Stimulated activated CD4-positive, alpha-beta T cell treated with anti-CD3 and anti-CD28 coated beads, Interleukin-2, amount 100 ng/mL, for 4 hours (primary cell): ENCODE measurements around the gene MTHFD1L.
"Not testable (repeated sequence)": the region's sequence is repeated elsewhere in the genome, so short reads cannot be mapped to it uniquely, and the experiment has no call there.

Experiments used
- DNase-seq: peaks from one replicate; pipeline ENCODE4 v3.0.0-alpha.2; 2020; ENCODE audit warnings: low read depth

Gene MTHFD1L

DNA sequence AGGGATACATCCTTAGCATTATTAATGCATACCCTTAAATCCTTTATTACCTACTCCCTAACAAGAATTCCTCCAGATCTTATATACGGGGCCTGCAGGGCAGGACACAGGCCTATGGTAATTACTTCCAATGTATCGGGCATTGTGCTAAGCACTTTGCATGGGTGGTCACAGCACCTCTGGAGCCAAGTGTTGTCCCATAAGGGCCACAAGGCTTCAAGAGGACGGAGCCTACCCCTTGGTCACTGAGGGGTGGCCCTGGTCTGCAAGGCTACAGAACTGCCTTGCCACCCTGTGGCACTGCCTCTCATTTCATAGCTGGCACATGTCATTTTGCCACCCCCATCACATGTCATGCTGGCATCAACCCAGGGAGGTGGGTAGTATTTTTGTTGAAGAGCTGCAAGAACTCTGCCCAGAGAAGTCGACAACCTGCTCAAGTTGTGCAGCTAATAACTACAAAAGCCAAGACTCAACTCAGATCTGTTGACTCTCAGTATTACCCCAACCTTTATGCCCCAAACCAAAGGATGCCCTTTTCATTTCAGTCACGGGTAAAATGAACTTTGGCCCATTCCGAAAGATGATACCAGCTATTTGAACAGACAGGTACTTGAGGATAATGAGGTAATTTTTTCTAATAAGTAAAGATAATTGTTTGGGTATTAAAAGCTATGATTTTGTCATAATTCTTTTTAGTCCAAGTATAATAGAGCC, 230.2 kb downstream of the MTHFD1L start:
- DNase-seq: no peak

DNA sequence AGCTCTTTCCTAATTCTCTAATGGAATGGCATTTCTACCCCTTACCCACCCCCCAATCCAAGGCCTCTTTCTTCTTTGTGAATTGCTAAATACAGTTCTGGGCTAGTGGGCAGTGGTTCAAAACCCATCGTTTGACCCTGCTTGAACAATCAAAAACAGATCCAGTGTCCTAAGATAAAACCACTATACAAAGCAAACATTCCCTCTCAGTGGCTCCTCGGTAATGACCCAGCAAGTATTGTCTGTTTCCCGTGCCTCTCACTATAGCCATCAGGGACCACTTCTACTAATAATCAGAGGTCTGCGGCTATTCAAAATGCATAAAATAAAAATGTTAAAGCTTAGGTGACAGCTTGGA, 230.7 kb downstream of the MTHFD1L start:
- no peak for DNase-seq

DNA sequence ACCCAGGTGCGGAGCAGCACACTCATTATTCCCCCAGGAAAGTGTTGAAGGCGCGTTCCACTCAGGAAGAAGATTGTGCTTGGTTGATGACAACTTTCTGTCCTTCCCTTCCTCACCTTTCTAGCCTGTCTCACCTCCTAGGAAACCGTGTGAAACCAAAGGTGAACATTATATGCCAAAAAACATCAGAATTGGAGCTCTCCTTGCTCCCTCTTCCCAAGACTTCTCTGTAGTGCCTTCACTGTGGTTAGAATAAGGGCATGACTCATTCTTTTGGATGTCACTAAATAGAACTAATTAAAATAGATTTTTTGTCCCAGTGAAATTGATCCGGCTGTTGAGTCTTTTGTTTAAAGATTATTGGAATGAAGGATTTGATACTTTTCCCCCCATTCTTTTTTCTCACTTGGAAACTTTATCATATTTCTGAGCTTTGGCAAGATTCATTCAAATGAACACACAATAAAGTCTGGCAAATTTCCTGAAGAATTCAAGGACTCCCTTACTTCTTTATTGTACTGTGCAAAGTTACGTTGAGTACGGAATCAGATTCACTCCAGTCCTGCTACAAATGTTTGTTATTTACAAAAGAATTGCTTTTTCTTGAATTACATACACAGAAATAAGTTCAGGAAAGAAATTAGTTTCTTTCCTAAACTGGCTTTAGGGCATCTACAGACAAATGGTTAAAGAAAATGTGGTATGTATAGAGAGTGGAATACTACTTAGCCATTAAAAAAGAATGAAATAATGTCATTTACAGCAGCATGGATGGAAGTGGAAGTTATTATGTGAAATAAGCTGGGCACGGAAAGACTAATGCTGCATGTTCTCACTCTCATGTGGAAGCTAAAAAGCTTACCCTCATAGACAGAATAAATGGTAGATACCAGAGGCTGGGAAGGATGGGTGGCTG, 231.4 kb downstream of the MTHFD1L start:
- no peak for DNase-seq

DNA sequence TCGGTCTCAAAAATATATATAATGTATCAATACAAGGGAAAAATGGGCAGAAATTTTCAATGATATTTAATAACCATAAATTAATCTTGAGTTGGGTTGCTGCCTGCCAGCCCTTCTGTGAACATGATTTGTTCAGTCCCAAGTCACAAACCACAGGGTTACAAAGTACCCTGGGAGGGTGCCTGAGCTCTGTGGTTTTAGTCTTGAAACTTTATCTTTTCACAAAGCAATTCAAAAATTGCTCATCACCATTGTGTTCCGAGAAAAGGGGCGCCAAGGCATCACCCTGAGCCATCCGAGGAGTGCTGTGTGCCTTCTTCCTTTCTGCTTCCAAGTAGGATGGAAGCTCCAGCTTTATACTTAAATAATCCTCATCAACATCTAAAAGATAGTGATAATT, 232.7 kb downstream of the MTHFD1L start:
- DNase-seq: no peak

DNA sequence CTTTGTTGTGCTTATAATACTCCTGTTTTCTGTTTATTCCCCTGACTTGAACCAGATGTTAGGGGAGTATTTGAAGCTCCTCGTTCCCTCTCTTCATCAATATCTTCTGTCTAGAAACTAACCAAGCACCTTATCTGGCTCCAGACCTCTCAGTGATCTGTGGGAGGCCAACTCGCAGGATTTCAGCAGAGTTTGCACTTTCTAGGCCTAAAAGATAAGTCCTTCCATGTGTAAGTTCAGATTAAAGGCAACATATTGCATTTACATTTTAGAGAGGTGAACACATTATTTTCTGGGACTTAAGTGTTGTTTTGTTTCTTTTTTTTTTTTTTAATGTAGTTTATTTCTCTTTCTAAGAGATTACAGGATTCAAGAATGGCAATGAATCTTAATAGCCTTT, 234.8 kb downstream of the MTHFD1L start:
- DNase-seq: no peak

DNA sequence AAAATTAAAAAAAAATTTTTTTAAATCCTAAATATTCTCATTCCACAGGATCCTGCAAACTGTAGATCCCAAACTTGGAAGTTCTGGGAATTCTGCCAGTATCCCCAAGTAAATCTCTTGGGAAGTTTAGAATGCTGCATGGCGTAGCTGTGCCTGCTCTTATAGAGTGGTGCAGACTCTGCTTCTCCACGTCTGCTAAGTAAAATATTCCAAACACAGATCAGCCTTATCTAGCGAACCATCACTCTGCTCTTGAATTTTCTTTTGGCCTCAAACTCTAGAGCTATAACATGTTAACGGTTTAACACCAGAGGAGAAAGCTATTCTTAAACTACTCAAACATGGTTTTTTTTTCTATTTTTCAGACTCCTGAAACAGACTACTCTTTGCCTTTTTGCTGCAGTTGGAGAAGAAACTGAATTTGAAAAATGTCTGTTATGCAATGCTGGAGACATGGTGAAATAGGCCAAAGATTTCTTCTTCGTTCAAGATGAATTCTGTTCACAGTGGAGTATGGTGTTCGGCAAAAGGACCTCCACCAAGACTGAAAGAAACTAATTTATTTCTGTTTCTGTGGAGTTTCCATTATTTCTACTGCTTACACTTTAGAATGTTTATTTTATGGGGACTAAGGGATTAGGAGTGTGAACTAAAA, 235.8 kb downstream of the MTHFD1L start:
- DNase-seq: no peak

DNA sequence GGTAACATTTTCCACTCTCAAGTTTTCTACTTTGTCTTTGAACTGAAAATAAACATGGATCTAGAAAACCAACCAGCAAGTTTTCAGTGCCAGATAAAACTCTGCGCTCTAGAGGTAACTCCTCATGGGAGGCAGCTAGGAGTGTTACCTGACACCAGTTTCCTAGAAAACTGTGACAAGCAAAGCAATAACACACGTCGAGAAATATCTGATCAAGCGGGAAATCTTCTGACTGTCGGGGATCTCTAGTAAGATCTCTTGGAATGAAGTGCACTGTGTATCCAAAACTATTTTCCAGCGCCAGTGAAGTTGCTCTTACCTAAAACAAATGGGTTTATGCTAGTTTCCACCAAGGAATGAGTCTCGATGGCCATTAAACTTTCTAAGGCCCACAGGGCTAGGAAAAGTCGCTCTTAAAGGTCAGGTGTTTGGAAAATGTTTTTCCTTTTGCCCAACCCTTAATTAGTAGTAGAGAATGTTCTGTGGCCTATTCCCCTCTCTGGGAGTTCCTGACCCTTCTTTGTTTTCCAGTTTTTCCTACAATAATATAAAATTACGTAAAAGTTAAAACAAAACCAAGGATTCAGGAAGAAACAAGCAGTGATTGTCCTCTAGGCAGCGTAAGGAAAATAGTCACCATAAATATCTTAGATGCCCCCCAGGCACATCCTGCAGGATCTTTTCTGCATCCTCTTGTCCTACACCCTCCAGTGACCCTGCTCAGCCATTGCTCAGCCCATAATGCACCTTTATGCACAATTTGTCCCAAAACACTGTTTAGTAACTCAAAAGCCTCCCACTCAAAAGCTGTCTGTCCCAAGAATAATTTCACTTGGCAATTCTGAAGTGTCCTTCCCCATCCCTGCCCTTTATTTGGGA, 236.6 kb downstream of the MTHFD1L start:
- no peak for DNase-seq

DNA sequence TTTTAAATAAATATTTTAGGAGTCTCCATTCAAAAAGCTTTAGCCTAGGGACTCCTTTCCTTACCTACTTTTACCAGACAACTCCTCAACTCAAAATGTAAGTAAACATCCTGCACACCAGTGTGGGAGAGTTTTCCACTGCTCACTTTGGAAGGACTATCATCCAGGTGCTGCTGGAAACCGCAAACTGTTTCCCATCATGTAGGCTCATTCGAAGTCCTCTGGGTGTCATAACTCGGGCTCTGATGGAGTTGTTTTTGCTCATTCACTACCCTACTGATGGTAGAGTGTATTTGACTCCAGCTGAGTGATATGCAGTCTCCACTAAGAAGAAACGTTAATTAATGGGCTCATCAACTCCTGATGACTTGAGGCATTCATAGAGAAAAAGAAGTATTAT, 237.8 kb downstream of the MTHFD1L start:
- no peak for DNase-seq

DNA sequence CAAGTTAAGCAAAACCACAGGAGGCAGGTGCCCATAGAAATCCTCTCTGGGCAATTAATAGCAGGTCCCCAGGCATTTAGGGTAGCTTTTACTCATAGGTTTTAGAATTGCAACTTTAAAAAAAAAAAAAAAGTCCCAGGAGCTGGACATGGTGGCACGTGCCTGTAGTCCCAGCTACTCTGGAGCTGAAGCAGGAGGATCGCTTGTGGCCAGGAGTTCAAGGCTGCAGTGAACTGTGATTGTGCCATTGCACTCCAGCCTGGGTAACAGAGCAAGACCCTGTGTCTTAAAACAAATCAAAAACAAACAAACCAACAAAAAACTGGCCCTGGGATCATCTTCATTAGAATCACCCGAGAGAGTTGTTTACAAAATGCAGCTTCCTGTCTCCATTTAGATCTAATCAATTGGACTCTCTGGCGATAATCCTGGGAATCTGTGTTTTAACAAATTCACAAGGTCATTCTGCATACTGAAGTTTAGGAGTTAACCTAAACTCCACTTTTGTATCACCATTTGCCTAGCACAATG, 242.5 kb downstream of the MTHFD1L start:
- DNase-seq: no peak

DNA sequence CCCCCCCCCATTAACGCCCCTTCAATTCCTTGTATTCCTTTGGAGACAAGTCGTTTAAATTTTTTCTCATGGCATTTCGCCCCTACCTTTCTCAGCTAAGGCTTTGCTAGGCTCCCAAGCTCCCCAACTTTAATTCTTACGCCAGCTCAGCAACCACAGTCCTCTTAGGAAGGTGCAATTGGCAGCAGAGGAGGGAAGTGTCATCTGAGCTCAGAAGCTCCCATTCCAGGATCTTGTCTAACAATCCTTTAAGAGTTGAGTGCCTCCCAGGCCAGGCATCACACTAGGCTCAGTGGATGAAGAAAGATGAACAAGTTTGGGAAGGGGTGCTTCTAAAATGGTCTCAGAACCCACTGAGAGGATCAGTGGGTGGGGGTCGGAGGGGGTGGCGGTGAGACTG, 243.0 kb downstream of the MTHFD1L start:
- DNase-seq: no peak

DNA sequence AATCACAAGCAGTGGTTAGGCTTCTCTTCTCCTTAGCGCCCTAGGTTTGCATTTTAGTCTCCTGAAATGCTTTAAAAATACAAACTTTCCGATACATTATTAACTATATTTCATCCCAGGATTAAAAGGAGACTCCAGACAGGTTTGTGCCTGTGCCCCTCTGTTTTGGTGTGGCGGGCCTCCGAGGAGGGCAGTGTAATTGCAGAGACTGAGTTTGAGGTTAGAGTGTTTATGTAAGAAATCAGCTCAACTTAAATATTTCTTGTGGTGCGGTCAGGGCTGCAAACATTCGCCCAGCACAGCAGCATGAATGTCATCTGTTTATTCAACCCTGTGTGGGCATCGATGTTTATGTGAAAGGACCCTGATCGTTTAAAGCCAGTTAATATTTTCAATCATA, 243.9 kb downstream of the MTHFD1L start:
- DNase-seq: no peak

DNA sequence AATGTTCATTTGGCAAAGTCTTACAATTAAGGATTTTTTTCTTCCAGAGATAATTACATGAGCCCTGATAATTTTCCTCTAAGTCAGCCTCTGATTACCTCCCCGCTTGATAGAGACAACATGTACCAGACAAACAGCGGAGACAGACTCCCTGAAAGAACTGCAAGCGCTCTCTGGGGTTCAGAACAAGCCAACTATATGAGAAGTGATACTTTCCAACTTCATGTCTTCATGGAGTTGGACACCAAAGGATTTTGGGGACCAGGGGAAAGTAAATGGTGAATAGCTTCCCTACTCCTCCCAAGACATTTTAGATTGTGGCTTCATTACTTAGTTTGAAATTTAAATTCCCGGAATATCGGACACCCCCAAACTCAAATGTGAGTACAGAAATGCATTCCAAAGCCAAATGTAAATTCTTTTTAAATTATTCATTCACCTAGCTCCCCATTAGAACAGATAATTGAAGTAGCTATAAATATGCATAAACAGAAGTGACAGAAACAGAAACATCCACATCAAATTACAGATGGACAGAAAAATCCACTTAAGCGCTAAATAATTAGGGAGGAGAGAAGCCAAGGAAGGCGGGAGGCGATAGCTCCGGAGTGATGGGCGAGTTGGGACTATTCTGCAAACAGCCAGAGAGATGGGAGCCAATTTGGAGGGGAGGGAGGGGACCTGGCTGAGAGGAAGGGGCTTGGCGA, 244.5 kb downstream of the MTHFD1L start:
- no peak for DNase-seq

DNA sequence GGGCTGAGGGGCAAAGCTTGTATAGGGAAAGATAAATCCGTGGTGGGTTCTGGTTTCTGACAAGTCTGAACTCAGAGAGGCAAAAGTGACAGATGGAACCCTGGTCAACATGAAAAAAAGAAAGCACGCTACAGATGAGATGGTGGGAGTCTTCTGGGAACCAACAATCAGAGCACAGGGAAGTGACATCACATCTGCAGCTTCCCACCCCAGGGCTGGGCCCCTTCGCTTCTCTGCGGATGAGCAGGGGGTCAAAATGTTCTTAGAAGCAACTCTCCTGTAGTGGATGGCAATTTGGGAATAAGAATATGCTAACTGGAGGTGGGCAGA, 245.0 kb downstream of the MTHFD1L start:
- no peak for DNase-seq

DNA sequence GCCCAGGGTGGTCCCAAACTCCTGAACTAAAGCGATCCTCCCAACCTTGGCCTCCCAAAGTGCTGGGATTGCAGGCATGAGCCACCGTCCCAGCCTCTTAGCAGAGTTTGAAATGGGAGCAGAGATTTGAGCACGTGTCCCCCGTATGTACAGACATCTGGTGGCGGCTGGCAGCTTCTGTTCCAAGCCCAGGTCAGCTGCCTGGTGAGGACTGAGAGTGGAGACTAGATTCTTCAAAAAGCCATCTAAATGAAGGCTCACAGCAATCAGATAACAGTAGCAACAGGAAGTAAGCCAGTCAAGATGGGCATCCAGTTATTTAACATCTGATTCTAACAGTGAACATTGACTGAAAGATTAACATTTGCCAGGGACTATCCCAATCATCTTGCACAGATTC, 246.2 kb downstream of the MTHFD1L start:
- no peak for DNase-seq

DNA sequence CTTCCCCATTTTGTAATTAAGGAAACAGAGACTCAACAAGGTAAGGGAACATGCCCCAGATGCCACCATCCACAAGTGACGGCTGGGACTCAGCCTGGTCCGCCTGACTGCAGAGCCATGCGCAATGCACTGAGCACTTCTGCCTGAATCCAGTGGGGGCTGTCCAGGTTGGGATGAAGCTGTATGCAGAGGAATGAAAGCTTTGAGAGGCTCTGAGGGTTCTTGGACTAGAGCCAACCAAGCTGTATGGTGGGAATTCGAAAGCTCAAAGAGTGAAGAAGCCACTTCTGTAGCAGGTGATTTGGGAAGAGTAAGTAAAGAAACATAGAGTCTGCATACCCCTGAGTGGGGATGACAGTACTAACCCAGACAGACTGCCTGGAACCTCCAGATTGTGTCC, 246.6 kb downstream of the MTHFD1L start:
- DNase-seq: no peak

DNA sequence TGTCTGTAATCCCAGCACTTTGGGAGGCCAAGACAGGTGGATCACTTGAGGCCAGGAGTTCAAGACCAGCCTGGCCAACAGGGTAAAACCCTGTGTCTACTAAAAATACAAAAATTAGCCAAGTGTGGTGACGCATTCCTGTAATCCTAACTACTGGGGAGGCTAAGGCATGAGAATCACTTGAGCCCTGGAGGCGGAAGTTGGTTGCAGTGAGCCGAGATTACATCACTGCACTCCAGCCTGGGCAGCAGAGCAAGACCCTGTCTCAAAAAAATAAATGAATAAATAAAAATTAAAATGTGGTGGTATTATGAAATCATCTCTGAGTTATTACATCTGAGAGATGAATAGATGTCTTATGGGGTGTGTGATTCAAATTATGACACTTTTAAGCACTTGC, 247.4 kb downstream of the MTHFD1L start:
- not testable (repeated sequence) for DNase-seq

DNA sequence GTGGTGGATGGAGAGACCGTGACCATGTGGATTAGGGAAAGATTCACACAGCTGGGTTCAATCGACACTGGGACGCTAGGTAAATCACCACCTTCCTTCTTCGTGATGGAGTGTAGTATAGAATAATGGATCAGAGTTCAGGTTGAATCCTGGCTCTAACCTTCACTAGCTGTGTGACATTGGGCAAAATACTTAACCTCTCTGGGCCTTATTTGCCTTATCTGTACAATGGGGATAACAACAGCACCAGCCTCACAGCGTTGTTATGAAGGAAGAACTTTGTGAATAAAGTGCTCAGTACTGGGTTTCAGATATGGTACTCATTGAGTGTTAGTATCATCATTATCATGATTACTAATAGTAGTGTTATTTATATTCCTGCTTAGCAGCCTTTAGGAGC, 248.1 kb downstream of the MTHFD1L start:
- no peak for DNase-seq

DNA sequence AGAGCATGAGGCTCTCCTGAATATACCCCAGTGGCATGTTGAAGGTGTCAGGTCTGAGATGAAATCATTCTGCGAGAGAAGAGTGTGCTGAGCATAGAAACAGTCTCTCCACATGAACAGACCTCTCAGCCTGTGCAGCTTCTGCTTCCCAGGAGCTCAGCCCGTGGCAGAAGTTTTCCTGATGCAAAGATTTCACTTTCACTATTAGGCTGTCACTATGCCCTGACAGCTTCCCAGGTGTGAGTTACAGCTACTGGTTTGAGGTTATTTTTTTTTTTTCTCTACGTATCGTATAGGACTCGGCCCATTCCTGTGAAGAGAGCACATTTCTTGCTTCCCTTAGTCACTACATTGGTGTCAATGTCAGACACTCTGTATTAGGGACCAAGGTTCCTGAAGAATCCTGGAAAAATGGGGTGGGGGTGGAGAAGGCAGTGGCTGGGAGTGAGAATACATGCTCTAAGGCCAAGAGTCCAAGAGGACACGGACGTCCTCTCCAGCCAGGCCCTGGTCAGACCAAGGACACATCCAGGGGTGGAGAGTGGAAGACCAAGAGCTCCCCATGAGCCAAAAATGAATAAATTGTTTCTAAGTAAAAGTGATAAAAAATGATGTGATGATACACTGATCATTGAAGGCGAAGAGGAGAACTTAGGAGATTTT, 253.1 kb downstream of the MTHFD1L start:
- DNase-seq: no peak

DNA sequence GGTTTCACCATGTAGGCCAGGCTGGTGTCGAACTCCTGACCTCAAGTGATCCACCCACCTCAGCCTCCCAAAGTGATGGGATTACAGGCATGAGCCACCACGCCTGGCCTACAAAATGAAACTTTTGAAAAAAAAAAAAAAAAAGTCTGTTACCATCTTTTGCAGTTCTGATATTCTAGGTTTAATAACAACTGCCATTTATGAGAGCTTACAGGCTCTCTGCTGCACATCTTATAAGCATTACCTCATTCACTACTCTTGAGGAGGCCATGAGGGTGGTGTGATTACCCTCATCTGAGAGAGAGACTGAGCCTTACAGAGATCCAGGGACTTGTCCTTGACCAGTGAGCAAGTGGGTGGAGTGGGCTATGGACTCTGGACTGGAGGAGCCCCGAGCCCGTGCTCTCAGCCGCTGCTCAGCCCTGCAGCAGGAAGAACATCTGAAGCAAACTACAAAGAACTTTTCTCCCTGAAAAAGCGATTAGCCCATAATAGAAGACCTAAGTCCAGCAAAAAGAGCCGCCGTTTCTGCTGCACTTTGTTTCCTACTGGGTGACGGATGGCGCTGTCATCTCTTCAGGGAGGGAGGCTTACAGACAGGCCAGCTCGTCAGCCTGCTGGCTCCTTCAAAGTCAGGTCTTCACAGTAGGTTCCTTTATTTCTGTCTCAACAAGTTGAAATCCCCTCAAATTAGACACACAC, 254.5 kb downstream of the MTHFD1L start:
- no peak for DNase-seq

DNA sequence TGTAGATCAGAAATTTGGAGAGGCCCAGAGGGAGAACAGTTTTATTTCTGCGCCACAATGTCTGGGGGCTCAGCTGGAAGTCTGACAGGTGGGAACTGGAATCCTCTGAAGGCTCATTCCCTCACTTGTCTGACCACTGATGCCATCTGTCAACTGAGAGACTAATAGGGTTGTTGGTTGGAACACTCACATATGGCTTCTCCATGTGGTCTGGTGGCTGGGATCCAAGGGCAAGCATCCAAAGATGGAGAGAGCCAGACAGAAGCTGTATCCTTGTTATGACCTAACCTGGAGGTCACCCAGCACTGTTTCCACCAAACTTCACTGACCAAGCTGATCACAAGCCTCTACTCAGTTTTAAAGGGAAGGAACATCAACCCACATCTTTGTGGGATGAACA, 256.4 kb downstream of the MTHFD1L start:
- DNase-seq: no peak
